IMR-90 (cell line): ENCODE results near the gene POLR2C. TPM values are rescaled to one million over a fixed set of nuclear protein-coding genes. Genes with fewer than 3 reads are reported as not detected.

Experiments used
- ATAC-seq: fragments of 200-7000 bp; cut with Tn5 transposase; 2 replicates; pipeline ENCODE4 v1.9.1; 2020; ENCODE audit warnings: low read depth, mild to moderate bottlenecking, moderate library complexity
- BruUV-seq: library from RNA; stranded (reverse); fragments of 400-500 nt; replicated peaks from 2 replicates; lab custom pipeline; 2021; lab: Mats Ljungman, UMichigan
- CTCF ChIA-PET: fragments of 300-600 bp; formaldehyde crosslinking; extraction: SDS; loops from one replicate; lab custom pipeline; 2021; ENCODE audit warnings: antibody characterized with exemption; lab: Yijun Ruan, JAX
- POLR2A ChIA-PET: fragments of 300-600 bp; sonication (Branson Sonifier 250); formaldehyde crosslinking; loops from one replicate; lab custom pipeline; 2022; ENCODE audit warnings: antibody characterized with exemption; ENCODE audit not compliant: unreplicated experiment; lab: Charles Lee
- DNase-seq: peaks from one replicate; pipeline ENCODE4 v3.0.0; 2013
- H2AFZ ChIP-seq: replicated peaks from 2 replicates; pipeline ENCODE3; 2013; ENCODE audit warnings: low read length, mild to moderate bottlenecking; ENCODE audit not compliant: poor library complexity
- H2AK5ac ChIP-seq: 2 replicates; pipeline ENCODE4 v1.6.1; 2013; ENCODE audit warnings: low read depth, low read length, inconsistent platforms
- H2AK9ac ChIP-seq: replicated peaks from 2 replicates; pipeline ENCODE3; 2013; ENCODE audit warnings: mild to moderate bottlenecking, low read depth, low read length, moderate library complexity; ENCODE audit not compliant: poor library complexity
- H2BK120ac ChIP-seq: 2 replicates; pipeline ENCODE4 v1.6.1; 2013; ENCODE audit warnings: low read depth, low read length, inconsistent platforms
- H2BK15ac ChIP-seq: 3 replicates; pipeline ENCODE4 v1.6.1; 2013; ENCODE audit warnings: low read depth, low read length, inconsistent platforms
- H2BK20ac ChIP-seq: 2 replicates; pipeline ENCODE4 v1.6.1; 2013; ENCODE audit warnings: low read depth, mild to moderate bottlenecking, inconsistent platforms, low read length, moderate library complexity
- H2BK5ac ChIP-seq: 2 replicates; pipeline ENCODE4 v1.6.1; 2013; ENCODE audit warnings: mild to moderate bottlenecking, low read depth, low read length, inconsistent platforms; ENCODE audit not compliant: poor library complexity, severe bottlenecking
- H3K14ac ChIP-seq: replicated peaks from 2 replicates; pipeline ENCODE4 v1.6.1; 2013; ENCODE audit warnings: low read depth, low read length, inconsistent platforms
- H3K18ac ChIP-seq: 2 replicates; pipeline ENCODE4 v1.6.1; 2013; ENCODE audit warnings: low read depth, low read length, control low read depth
- H3K23ac ChIP-seq: 2 replicates; pipeline ENCODE4 v1.6.1; 2013; ENCODE audit warnings: low read depth, low read length, inconsistent platforms
- H3K27ac ChIP-seq: 2 replicates; pipeline ENCODE4 v1.5.1; 2013; ENCODE audit warnings: mild to moderate bottlenecking, control low read depth, low read length; ENCODE audit not compliant: insufficient read depth
- H3K27me3 ChIP-seq: 2 replicates; pipeline ENCODE4 v1.6.1; 2013; ENCODE audit warnings: low read length; ENCODE audit not compliant: control insufficient read depth, insufficient read depth
- H3K36me3 ChIP-seq: 2 replicates; pipeline ENCODE4 v1.6.1; 2013; ENCODE audit warnings: low read length, mixed read lengths; ENCODE audit not compliant: control insufficient read depth, insufficient read depth
- H3K4ac ChIP-seq: 2 replicates; pipeline ENCODE4 v1.6.1; 2013; ENCODE audit warnings: low read depth, low read length, inconsistent platforms
- H3K4me1 ChIP-seq: 2 replicates; pipeline ENCODE4 v1.6.1; 2013; ENCODE audit warnings: low read length, mixed read lengths; ENCODE audit not compliant: control insufficient read depth, insufficient read depth
- H3K4me2 ChIP-seq: 2 replicates; pipeline ENCODE4 v1.6.1; 2013; ENCODE audit warnings: low read depth, mild to moderate bottlenecking, control low read depth, low read length, moderate library complexity
- H3K4me3 ChIP-seq: 2 replicates; pipeline ENCODE4 v1.5.1; 2013; ENCODE audit warnings: low read depth, mild to moderate bottlenecking, control low read depth, low read length, moderate library complexity; ENCODE audit not compliant: insufficient read depth
- H3K56ac ChIP-seq: 2 replicates; pipeline ENCODE4 v1.6.1; 2013; ENCODE audit warnings: low read length, inconsistent platforms; ENCODE audit not compliant: insufficient read depth; ENCODE audit errors: extremely low read depth
- H3K79me1 ChIP-seq, 2 experiments: 2 replicates each; pipeline ENCODE4 v1.6.1; 2013; ENCODE audit warnings: low read length in 2 of 2, inconsistent platforms in 1 of 2, low read depth in 1 of 2
- H3K9ac ChIP-seq: 2 replicates; pipeline ENCODE4 v1.6.1; 2013; ENCODE audit warnings: low read depth, low read length, control low read depth
- H3K9me1 ChIP-seq: 2 replicates; pipeline ENCODE4 v1.6.1; 2013; ENCODE audit warnings: low read length, inconsistent platforms; ENCODE audit not compliant: insufficient read depth
- H3K9me3 ChIP-seq: 2 replicates; pipeline ENCODE4 v1.6.1; 2013; ENCODE audit warnings: low read length; ENCODE audit not compliant: control insufficient read depth, insufficient read depth
- H4K20me1 ChIP-seq: 2 replicates; pipeline ENCODE4 v1.6.1; 2013; ENCODE audit warnings: low read length, inconsistent platforms; ENCODE audit not compliant: insufficient read depth
- H4K5ac ChIP-seq: 2 replicates; pipeline ENCODE4 v1.6.1; 2013; ENCODE audit warnings: mild to moderate bottlenecking, low read depth, low read length, control low read depth
- H4K8ac ChIP-seq, 2 experiments: 2 replicates each; pipeline ENCODE4 v1.6.1; 2013; ENCODE audit warnings: low read depth in 2 of 2, low read length in 2 of 2, control low read depth in 1 of 2, inconsistent platforms in 1 of 2
- H4K91ac ChIP-seq: 2 replicates; pipeline ENCODE4 v1.6.1; 2013; ENCODE audit warnings: low read depth, low read length, inconsistent platforms; ENCODE audit not compliant: insufficient read depth
- FOS ChIP-seq: fragments of 150-350 bp; IDR thresholded peaks from 2 replicates; pipeline ENCODE4 v1.6.1; 2016; ENCODE audit warnings: low read depth, low read length
- NFE2L2 ChIP-seq: fragments of 150-350 bp; IDR thresholded peaks from 2 replicates; pipeline ENCODE4 v1.6.1; 2016; ENCODE audit warnings: low read depth, mild to moderate bottlenecking, low read length
- RAD21 ChIP-seq: IDR thresholded peaks from 2 replicates; pipeline ENCODE4 v1.6.1; 2012; ENCODE audit warnings: low read length, improper control_type of control experiment
- WGBS, 2 experiments: methylation state at CpG; one replicate each; pipeline versions ENCODE4 v1.1.5 to v1.1.7; 2013; ENCODE audit warnings: missing lambda C conversion rate in 2 of 2; ENCODE audit not compliant: insufficient read length in 1 of 2; ENCODE audit errors: extremely low coverage in 2 of 2; 5-methylcytosine and 5-hydroxymethylcytosine counted together
- dilution Hi-C: fragments of 300-500 bp; cut with HindIII; formaldehyde crosslinking; loops from one replicate; pipeline ENCODE4 v1.14.3; 2018; ENCODE audit warnings: low sequenced_read_pairs; ENCODE audit not compliant: unreplicated experiment
- in situ Hi-C: fragments of 300-500 bp; cut with MboI; formaldehyde crosslinking; loops from 3 replicates; pipeline ENCODE4 v1.14.3; 2019; ENCODE audit warnings: low sequenced_read_pairs, inconsistent platforms, mixed read lengths
- intact Hi-C: fragments of 100-400 bp; cut with micrococcal nuclease; formaldehyde crosslinking; loops from 2 replicates; pipeline ENCODE4 v1.10.0; 2022
- polyA plus RNA-seq, 3 experiments: library from polyadenylated mRNA; depleted of rRNA; stranded (reverse); fragments of >200 nt; gene quantifications; 2 replicates each; pipeline ENCODE4 v1.2.3, GENCODE V29; 2012; ENCODE audit warnings: low replicate concordance in 1 of 3
- total RNA-seq: library from RNA; depleted of rRNA; stranded (reverse); fragments of >200 nt; gene quantifications from 2 replicates; pipeline ENCODE4 v1.2.3, GENCODE V29; 2012
- TF ChIP-seq, protein P1 (sequence below): conservative IDR thresholded peaks from 2 replicates; pipeline ENCODE4 v1.5.1; 2012; ENCODE audit warnings: mild to moderate bottlenecking, low read depth, low read length, improper control_type of control experiment

The POLR2C gene
- total and polyA plus RNA-seq, 2 of the 4 experiments (the other 2 are of a cell fraction) = 137 to 340 TPM

DNA sequence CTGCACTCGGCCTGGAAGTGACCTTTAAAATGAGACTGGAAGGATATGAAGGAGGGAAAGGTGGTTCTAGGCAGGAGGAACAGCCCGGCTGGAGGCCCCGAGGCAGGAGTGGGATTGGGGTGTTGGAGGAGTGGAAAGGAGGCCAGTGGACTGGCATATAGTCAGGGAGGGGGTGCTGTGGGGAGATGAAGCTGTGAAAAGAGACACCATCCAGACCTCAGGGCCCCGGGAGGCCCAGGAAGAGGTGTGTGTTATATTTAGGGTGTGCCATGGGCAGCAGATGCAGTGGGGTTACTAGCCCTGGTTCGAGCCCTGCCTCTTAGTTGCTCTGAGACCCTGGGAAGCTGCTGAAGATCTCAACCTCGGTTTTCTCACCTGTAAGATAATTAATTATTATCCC, 42.7 kb downstream of the POLR2C start:
- no peaks in the 10 kb centered on the region for H3K9me1 ChIP-seq
- in situ Hi-C loops = no loop called here
- ATAC-seq (no peak), DNase-seq (no peak)
- no peak overlapping the region for H2AFZ ChIP-seq
- no peak overlapping the region for H3K9ac ChIP-seq
- no peak overlapping the region for H3K56ac ChIP-seq
- no peak overlapping the region for H4K5ac ChIP-seq
- H3K4me3 ChIP-seq = no peak overlapping the region
- no peak overlapping the region for H3K18ac ChIP-seq
- H3K79me1 ChIP-seq = no peaks in the 10 kb centered on the region
- H3K14ac ChIP-seq = no peak overlapping the region
- no peak overlapping the region for H2BK5ac ChIP-seq
- no peak overlapping the region for H4K8ac ChIP-seq
- no peak overlapping the region for H3K27ac ChIP-seq
- no peaks in the 10 kb centered on the region for H3K4me1 ChIP-seq
- no peak overlapping the region for H4K91ac ChIP-seq
- WGBS, 2 experiments = 67% methylated on average over 3 of the region's 6 CpGs; no CpG with 5 or more reads in 1 of the 2 experiments
- intact Hi-C loops = no loop called here
- POLR2A ChIA-PET = no interaction called here
- H2AK5ac ChIP-seq = no peak overlapping the region
- no peak overlapping the region for H3K4me2 ChIP-seq
- H4K20me1 ChIP-seq = no peaks in the 10 kb centered on the region
- BruUV-seq = no TSS peak
- H2BK20ac ChIP-seq = no peak overlapping the region
- H3K23ac ChIP-seq = no peak overlapping the region
- H2AK9ac ChIP-seq = no peak overlapping the region
- H3K9me3 ChIP-seq = no peaks in the 10 kb centered on the region
- no peak for TF ChIP-seq NFE2L2
- TF ChIP-seq RAD21 = no peak
- TF ChIP-seq FOS = no peak
- TF ChIP-seq, protein P1, sequence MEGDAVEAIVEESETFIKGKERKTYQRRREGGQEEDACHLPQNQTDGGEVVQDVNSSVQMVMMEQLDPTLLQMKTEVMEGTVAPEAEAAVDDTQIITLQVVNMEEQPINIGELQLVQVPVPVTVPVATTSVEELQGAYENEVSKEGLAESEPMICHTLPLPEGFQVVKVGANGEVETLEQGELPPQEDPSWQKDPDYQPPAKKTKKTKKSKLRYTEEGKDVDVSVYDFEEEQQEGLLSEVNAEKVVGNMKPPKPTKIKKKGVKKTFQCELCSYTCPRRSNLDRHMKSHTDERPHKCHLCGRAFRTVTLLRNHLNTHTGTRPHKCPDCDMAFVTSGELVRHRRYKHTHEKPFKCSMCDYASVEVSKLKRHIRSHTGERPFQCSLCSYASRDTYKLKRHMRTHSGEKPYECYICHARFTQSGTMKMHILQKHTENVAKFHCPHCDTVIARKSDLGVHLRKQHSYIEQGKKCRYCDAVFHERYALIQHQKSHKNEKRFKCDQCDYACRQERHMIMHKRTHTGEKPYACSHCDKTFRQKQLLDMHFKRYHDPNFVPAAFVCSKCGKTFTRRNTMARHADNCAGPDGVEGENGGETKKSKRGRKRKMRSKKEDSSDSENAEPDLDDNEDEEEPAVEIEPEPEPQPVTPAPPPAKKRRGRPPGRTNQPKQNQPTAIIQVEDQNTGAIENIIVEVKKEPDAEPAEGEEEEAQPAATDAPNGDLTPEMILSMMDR = no peak
- peaks cover 68% of the 10 kb centered on the region for H3K27me3 ChIP-seq
- H2BK15ac ChIP-seq = no peak overlapping the region
- no peak overlapping the region for H3K4ac ChIP-seq
- no peak overlapping the region for H2BK120ac ChIP-seq
- CTCF ChIA-PET = interaction anchor here (0.9 kb wide), 1 partner anchor 8 kb away, joined by 4 read pairs; no protein-coding TSS in a partner anchor
- no peaks in the 10 kb centered on the region for H3K36me3 ChIP-seq
- dilution Hi-C loops = no loop called here
